Erythroblast (primary cell): Measurements from ENCODE around the gene ILK.

Experiments used
- DNase-seq, 2 experiments: peaks; one replicate each; lab custom pipeline; 2025; lab: John Stamatoyannopoulos, UW
- GATA1 ChIP-seq: IDR thresholded peaks from 2 replicates; pipeline ENCODE4 v1.6.1; 2011; ENCODE audit warnings: low read depth, mild to moderate bottlenecking, control low read depth, low read length, moderate library complexity
- POLR2A ChIP-seq: IDR thresholded peaks from 2 replicates; pipeline ENCODE4 v1.6.1; 2011; ENCODE audit warnings: mild to moderate bottlenecking, low read length

ILK gene

GRCh38 chr11:6566704-6567370 is 36.7 kb upstream of the ILK start:
- TF ChIP-seq POLR2A (no peak), GATA1 (no peak)
- DNase-seq: no peak

DNA sequence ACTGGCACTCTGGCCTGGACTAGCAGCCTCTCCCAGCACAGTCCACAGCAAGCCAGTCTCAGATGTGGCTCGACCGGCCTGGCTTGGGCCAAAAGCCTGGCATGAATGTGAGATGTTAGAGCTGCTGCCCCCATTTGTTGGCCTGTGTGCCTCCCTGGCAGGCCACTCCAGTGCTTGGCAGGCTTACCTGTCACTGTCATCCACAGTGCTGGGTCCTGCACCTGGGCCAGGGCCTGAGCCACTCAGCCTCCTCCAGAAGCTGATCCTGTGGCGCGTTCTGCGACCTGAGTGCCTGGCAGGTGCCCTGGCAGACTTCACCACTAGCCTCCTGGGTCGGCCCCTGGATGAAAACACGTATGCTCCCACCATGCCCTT is 36.2 kb upstream of the ILK start:
- DNase-seq: no peak
- TF ChIP-seq POLR2A: no peak
- TF ChIP-seq GATA1: no peak

DNA sequence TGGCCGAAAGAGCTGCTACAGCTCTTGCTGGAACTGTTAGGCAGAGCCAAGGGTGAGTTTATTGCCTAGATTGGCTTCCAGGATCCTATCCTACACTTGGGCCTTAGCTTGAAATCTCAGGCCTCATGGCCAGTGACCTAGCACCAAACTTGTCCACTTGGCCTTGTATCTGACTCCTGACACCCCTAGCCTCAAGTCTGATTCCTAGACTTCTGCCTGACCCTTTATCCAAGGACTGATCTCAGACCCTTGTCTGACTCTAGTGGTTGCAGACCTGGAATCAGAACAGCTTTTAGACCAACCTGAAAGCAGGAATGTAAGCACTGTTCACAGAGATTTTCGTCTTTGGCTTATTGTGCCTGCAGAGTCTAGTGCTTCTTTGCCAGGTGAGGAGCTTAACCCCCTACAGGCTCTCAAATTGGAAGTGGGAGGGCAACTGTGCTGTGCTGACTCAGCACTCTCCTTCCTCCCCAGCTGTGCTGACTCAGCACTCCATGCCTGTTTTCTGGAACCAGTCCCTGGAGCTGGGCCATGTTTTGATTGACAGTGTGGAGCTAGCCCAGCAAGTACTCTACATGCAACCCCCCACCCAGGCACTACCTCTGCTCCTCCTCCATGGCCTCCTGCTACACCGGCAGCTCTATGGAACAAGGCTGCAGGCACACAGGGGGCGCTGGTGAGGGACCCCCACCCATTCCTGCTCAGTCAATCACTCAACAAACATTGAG is 35.2 kb upstream of the ILK start:
- no peak for TF ChIP-seq POLR2A
- no peak for TF ChIP-seq GATA1
- DNase-seq: peak; percentile 86 to 91

DNA sequence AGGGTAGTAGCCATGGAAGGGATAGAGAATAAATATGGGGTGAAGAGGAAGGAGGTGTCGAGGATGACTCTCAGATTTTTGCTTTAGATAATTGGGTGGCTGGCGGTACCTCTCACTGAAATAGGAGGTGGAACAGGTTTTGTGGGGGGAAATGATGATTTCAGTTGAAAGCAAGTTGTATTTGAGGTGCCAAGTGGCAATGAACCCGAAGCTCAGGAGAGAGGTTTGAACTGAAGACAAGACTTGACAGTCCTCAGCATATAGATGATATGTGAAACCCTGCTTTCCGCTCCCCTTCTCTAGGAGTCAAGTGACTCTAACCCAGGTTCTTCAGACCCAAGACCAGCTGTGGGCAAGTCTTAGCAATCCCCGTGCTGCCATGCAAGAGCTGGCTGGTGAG is 33.9 kb upstream of the ILK start:
- no peak for TF ChIP-seq POLR2A
- peak; percentile 38 to 45 for DNase-seq

GRCh38 chr11:6570691-6571427 is 32.7 kb upstream of the ILK start:
- no peak for DNase-seq
- TF ChIP-seq GATA1 (no peak), POLR2A (no peak)

GRCh38 chr11:6571434-6572008 is 32.1 kb upstream of the ILK start:
- no peak for TF ChIP-seq GATA1
- no peak for TF ChIP-seq POLR2A
- no peak for DNase-seq

DNA sequence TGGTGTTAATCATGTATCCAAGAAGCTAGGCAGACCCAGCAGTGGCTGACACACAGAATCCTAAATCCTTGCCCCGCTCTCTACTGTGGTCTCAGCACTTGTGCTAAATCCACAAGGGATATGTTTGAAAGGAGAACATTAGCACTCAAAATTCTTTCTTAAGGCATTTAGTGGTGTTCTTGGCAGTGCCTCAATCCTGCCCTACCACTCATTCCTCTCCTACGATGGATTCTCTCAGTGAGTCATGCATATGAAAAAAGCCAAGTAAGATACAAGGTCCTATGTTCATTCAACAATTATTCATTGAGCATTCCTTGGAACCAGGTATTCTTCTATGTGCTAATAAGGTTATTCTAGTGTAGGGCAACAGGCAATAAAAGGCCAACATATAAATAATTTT is 31.4 kb upstream of the ILK start:
- TF ChIP-seq POLR2A: no peak
- no peak for TF ChIP-seq GATA1
- DNase-seq: no peak

DNA sequence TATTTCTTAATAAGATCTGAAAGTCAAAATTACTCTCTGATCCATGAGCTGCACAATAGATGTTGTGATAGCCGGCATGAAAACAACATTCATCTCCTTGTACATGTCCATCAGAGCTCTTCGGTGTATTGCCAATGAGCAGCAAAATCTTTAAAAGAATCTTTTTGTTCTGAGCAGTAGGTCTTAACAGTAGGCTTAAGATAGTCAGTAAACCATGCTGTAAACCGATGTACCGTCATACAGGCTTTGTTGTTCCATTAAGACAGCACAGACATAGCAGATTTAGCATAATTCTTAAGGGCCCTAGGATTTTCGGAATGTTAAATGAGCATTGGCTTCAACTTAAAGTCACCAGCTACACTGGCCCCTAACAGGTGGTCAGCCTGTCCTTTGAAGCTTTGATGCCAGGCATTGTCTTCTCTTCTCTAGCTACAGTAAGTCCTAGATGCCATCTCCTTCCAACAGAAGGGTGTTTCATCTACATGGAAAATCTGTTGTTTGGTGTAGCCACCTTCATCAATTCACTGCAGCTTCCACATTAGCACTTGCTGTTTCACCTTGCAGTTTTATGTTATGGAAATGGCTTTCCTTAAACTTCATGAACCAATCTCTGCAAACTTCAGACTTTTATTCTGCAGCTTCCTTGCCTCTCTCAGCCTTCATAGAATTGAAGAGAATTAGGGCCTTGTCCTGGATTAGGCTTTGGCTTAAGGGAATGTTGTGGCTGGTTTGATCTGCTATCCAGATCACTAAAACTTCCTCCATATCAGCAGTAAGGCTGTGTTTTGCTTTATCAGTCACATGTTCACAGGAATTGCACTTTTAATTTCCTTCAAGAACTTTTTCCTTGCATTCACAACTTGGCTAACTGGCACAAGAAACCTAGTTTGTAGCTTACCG is 28.5 kb upstream of the ILK start:
- no peak for DNase-seq
- no peak for TF ChIP-seq GATA1
- no peak for TF ChIP-seq POLR2A

DNA sequence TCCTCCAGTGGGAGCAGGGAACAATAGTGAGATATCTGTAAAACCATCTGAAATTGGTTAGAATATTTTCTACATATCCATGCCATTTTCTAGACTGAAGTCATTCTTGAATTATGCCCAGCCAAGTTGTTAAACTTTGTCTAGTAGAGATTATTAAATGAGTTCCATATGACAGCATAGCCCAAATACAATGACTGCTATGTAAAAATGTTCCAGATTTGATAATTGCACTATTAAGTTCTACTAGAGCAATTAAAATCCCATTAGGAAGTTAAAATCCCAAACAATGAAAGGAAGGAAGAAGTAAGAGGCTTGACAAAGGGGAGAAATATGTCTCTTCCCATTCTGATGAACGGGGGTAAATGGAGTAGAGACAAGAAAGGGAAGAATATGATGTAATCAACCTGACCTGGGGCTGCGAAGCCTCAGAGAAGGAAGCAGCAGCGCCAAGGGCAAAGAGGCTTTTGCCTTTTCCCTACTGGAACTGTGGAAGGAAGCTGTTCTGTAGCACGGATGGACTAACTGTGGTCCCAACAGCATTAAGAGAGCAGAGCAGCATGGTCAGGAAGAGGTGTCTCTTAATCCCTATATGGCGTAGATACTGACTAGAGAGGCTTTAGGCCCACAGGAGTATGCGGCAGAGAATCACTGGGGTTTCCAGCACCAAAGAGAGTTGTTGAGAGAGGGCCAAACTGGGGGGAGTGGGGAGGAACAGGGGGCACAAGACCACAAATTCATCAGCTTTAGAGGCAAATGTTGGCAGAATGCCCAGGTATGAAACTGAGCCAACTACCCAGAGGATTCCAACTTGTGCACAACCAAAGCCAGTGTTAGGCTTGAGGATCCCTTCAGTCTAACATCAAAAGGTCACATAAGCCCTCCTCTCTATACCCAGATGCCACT is 26.9 kb upstream of the ILK start:
- peak; percentile 35 to 59 for DNase-seq

DNA sequence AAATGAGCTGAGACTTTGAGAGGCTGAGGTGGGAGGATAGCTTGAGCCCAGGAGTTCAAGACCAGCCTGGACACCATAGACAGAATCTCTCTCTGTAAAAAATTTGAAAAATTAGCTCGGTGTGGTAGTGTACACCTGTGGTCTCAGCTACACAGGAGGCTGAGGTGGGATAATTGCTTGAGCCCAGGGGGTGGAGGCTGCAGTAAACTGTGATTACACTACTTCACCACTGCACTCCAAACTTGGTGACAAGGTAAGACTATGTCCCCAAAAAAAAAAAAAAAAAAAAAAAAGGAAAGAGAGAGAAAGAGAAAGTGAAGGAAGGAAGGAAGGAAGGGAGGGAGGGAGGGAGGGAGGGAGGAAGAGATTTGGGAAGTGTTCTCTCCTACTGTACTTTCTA is 25.4 kb upstream of the ILK start:
- no peak for DNase-seq
- TF ChIP-seq GATA1 (no peak), POLR2A (no peak)

More for the DNA sequence above, 26.9 kb upstream of the ILK start:
- TF ChIP-seq POLR2A (no peak), GATA1 (no peak)

GRCh38 chr11:6579681-6580080 is 23.9 kb upstream of the ILK start:
- TF ChIP-seq POLR2A: no peak
- no peak for TF ChIP-seq GATA1
- no peak for DNase-seq

DNA sequence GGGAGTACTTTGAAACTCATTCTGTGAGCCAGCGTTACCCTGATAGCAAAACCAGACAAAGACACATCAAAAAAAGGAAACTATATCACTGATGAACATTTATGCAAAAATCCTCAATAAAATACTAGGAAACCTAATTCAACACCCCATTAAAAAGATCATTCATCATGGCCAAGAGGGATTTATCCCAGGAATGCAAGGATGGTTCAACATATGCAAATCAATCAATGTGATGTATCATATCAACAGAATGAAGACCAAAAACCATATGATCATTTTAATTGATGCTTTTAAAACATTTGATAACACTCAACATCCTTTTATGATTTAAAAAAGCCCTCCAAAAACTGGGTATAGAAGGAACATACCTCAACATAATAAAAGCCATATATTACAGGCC is 20.0 kb upstream of the ILK start:
- DNase-seq: peak in 1 of 2 experiments; percentile 25
- no peak for TF ChIP-seq GATA1
- no peak for TF ChIP-seq POLR2A
